ENCODE results near the gene HSD17B2. TPM values are rescaled to one million over a fixed set of nuclear protein-coding genes. Genes with fewer than 3 reads are reported as not detected.

HSD17B2 gene
- total and polyA plus RNA-seq, 8 donors, result 0.11 to 0.86 (median 0.37) TPM

GRCh38 chr16:82133798-82134197 is 98.7 kb downstream of the HSD17B2 start:
- no peak for TF ChIP-seq CTCF (IDR thresholded peaks at IDR 0.05)
- H3K27me3 ChIP-seq, result no peaks in the 10 kb centered on the region
- ATAC-seq (no peak), DNase-seq (no peak)
- intact Hi-C loops (cut with DNase I), result no loop called here
- H3K36me3 ChIP-seq, result peaks cover 0 to 13% of the 10 kb centered on the region in 2 donors
- H3K4me1 ChIP-seq, result no peaks in the 10 kb centered on the region
- no peak overlapping the region for H3K4me3 ChIP-seq
- no peak overlapping the region for H3K27ac ChIP-seq
- H3K9me3 ChIP-seq, result no peaks in the 10 kb centered on the region

- Histone ChIP-seq H3K27ac (no peak overlapping the region), H3K9me3 (no peaks in the 10 kb centered on the region), H3K27me3 (no peaks in the 10 kb centered on the region), H3K4me1 (no peaks in the 10 kb centered on the region), H3K36me3 (peaks cover 0 to 18% of the 10 kb centered on the region in 2 donors), H3K4me3 (no peak overlapping the region)
- DNase-seq (no peak), ATAC-seq (no peak)
- TF ChIP-seq CTCF (IDR thresholded peaks at IDR 0.05), result no peak
- intact Hi-C loops (cut with DNase I), result no loop called here
Observed at GRCh38 chr16:82134846-82135245, 99.8 kb downstream of the HSD17B2 start.

- ATAC-seq (peak; percentile 24), DNase-seq (peak in 1 of 4 donors; percentile 28)
Observed at GRCh38 chr16:82135844-82136243, 100.8 kb downstream of the HSD17B2 start.

GRCh38 chr16:82136956-82137821 is 102.1 kb downstream of the HSD17B2 start:
- intact Hi-C loops (cut with DNase I), result no loop called here
- H3K27ac ChIP-seq, result no peak overlapping the region
- no peaks in the 10 kb centered on the region for H3K9me3 ChIP-seq
- DNase-seq (no peak), ATAC-seq (no peak)
- no peaks in the 10 kb centered on the region for H3K27me3 ChIP-seq
- no peaks in the 10 kb centered on the region for H3K4me1 ChIP-seq
- no peak for TF ChIP-seq CTCF (IDR thresholded peaks at IDR 0.05)
- peaks cover 0 to 18% of the 10 kb centered on the region in 2 donors for H3K36me3 ChIP-seq
- no peak overlapping the region for H3K4me3 ChIP-seq

More at GRCh38 chr16:82135844-82136243, 100.8 kb downstream of the HSD17B2 start:
- TF ChIP-seq CTCF (IDR thresholded peaks at IDR 0.05), result no peak
- H3K27ac ChIP-seq, result no peak overlapping the region
- H3K4me1 ChIP-seq, result no peaks in the 10 kb centered on the region
- no peaks in the 10 kb centered on the region for H3K27me3 ChIP-seq
- intact Hi-C loops (cut with DNase I), result no loop called here
- no peak overlapping the region for H3K4me3 ChIP-seq
- H3K9me3 ChIP-seq, result no peaks in the 10 kb centered on the region
- peaks cover 0 to 18% of the 10 kb centered on the region in 2 donors for H3K36me3 ChIP-seq

- Histone ChIP-seq H3K4me1 (no peaks in the 10 kb centered on the region), H3K27ac (no peak overlapping the region), H3K9me3 (no peaks in the 10 kb centered on the region), H3K4me3 (no peak overlapping the region), H3K27me3 (no peaks in the 10 kb centered on the region), H3K36me3 (peaks cover 0 to 18% of the 10 kb centered on the region in 2 donors)
- intact Hi-C loops (cut with DNase I), result no loop called here
- no peak for ATAC-seq
- DNase-seq, result no peak
- TF ChIP-seq CTCF (IDR thresholded peaks at IDR 0.05), result no peak
Observed at GRCh38 chr16:82137822-82138167, 102.7 kb downstream of the HSD17B2 start.

Measured in left lung (tissue), 10 donors.